ENCODE data around the gene RARB. TPM values are rescaled to one million over a fixed set of nuclear protein-coding genes. Genes with fewer than 3 reads are reported as not detected.

The RARB gene
- total and polyA plus RNA-seq, 2 donors (not counting 1 experiment from before 2014, with no cell fraction given): 9.4 to 13.3 TPM

DNA sequence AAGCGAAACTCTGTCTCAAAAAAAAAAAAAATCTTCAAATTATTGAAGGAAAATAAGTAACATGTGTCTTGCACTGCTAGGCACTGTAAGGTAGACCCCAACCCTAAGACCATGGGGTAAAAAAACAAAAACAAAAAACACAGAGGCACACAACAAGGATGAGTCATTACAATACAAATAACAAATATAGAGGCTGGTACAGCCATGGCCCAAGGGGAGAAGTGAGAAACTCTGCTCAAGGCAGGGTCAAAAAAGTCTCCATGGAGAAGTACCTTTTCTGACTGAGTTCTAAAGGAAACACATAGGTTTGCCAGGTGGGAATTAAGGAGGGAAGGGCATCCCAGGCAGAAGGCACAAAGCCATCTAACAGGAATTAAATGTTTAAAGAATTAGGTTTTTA, 182.1 kb downstream of the RARB start:
- Histone ChIP-seq H3K9ac (ENCODE audit: insufficient read depth, low read length) (no peak overlapping the region), H3K27ac (ENCODE audit: insufficient read depth, low read length) (no peak overlapping the region), H2AFZ (ENCODE audit: low read length) (no peak overlapping the region), H3K79me2 (ENCODE audit: control insufficient read depth, insufficient read depth, low read length) (no peaks in the 10 kb centered on the region), H3K36me3 (ENCODE audit: control insufficient read depth, insufficient read depth, low read length) (peaks cover 4% of the 10 kb centered on the region), H3K4me2 (ENCODE audit: extremely low read depth, insufficient read depth, low read length) (no peak overlapping the region), H3K9me3 (ENCODE audit: control insufficient read depth, insufficient read depth, low read depth, low read length) (no peaks in the 10 kb centered on the region), H3K4me3 (replicated peaks in 1 of 4; ENCODE audit: control extremely low read depth in 1 of 4, insufficient read depth in 1 of 4, low read depth in 3 of 4, low read length in 4 of 4) (no peak overlapping the region), H3K27me3 (ENCODE audit: control insufficient read depth, insufficient read depth, low read length) (no peaks in the 10 kb centered on the region), H4K20me1 (ENCODE audit: control insufficient read depth, extremely low read depth, insufficient read depth, low read length) (no peaks in the 10 kb centered on the region), H3K4me1 (ENCODE audit: control insufficient read depth, extremely low read depth, insufficient read depth, low read length) (no peaks in the 10 kb centered on the region)
- TF ChIP-seq CTCF (conservative IDR thresholded peaks at IDR 0.05 in 1 of 2, IDR thresholded peaks at IDR 0.05 in 1 of 2; ENCODE audit: low read depth in 1 of 2, low read length in 2 of 2): no peak
- no peak for TF ChIP-seq EZH2 (IDR thresholded peaks at IDR 0.05; ENCODE audit: low read length, missing control alignments)
- DNase-seq (ENCODE audit: low read depth in 2 of 2): no peak

GRCh38 chr3:25610779-25611178, 182.7 kb downstream of the RARB start:
- H2AFZ ChIP-seq (ENCODE audit: low read length): no peak overlapping the region
- no peaks in the 10 kb centered on the region for H3K9me3 ChIP-seq (ENCODE audit: control insufficient read depth, insufficient read depth, low read depth, low read length)
- no peak overlapping the region for H3K27ac ChIP-seq (ENCODE audit: insufficient read depth, low read length)
- H3K9ac ChIP-seq (ENCODE audit: insufficient read depth, low read length): no peak overlapping the region
- no peaks in the 10 kb centered on the region for H3K27me3 ChIP-seq (ENCODE audit: control insufficient read depth, insufficient read depth, low read length)
- H3K36me3 ChIP-seq (ENCODE audit: control insufficient read depth, insufficient read depth, low read length): peaks cover 4% of the 10 kb centered on the region
- H3K4me3 ChIP-seq (replicated peaks in 1 of 4; ENCODE audit: control extremely low read depth in 1 of 4, insufficient read depth in 1 of 4, low read depth in 3 of 4, low read length in 4 of 4): no peak overlapping the region
- no peak for DNase-seq (ENCODE audit: low read depth in 2 of 2)
- H3K79me2 ChIP-seq (ENCODE audit: control insufficient read depth, insufficient read depth, low read length): no peaks in the 10 kb centered on the region
- H3K4me2 ChIP-seq (ENCODE audit: extremely low read depth, insufficient read depth, low read length): no peak overlapping the region
- no peaks in the 10 kb centered on the region for H4K20me1 ChIP-seq (ENCODE audit: control insufficient read depth, extremely low read depth, insufficient read depth, low read length)
- TF ChIP-seq EZH2 (IDR thresholded peaks at IDR 0.05; ENCODE audit: low read length, missing control alignments) (no peak), CTCF (conservative IDR thresholded peaks at IDR 0.05 in 1 of 2, IDR thresholded peaks at IDR 0.05 in 1 of 2; ENCODE audit: low read depth in 1 of 2, low read length in 2 of 2) (no peak)
- no peaks in the 10 kb centered on the region for H3K4me1 ChIP-seq (ENCODE audit: control insufficient read depth, extremely low read depth, insufficient read depth, low read length)

GRCh38 chr3:25611193-25611592, 183.1 kb downstream of the RARB start:
- TF ChIP-seq EZH2 (IDR thresholded peaks at IDR 0.05; ENCODE audit: low read length, missing control alignments) (no peak), CTCF (conservative IDR thresholded peaks at IDR 0.05 in 1 of 2, IDR thresholded peaks at IDR 0.05 in 1 of 2; ENCODE audit: low read depth in 1 of 2, low read length in 2 of 2) (no peak)
- no peaks in the 10 kb centered on the region for H3K4me1 ChIP-seq (ENCODE audit: control insufficient read depth, extremely low read depth, insufficient read depth, low read length)
- H3K9ac ChIP-seq (ENCODE audit: insufficient read depth, low read length): no peak overlapping the region
- no peak overlapping the region for H3K27ac ChIP-seq (ENCODE audit: insufficient read depth, low read length)
- H3K4me3 ChIP-seq (replicated peaks in 1 of 4; ENCODE audit: control extremely low read depth in 1 of 4, insufficient read depth in 1 of 4, low read depth in 3 of 4, low read length in 4 of 4): no peak overlapping the region
- H3K9me3 ChIP-seq (ENCODE audit: control insufficient read depth, insufficient read depth, low read depth, low read length): no peaks in the 10 kb centered on the region
- no peak overlapping the region for H2AFZ ChIP-seq (ENCODE audit: low read length)
- no peaks in the 10 kb centered on the region for H3K79me2 ChIP-seq (ENCODE audit: control insufficient read depth, insufficient read depth, low read length)
- H3K36me3 ChIP-seq (ENCODE audit: control insufficient read depth, insufficient read depth, low read length): peaks cover 4% of the 10 kb centered on the region
- no peak overlapping the region for H3K4me2 ChIP-seq (ENCODE audit: extremely low read depth, insufficient read depth, low read length)
- H4K20me1 ChIP-seq (ENCODE audit: control insufficient read depth, extremely low read depth, insufficient read depth, low read length): no peaks in the 10 kb centered on the region
- H3K27me3 ChIP-seq (ENCODE audit: control insufficient read depth, insufficient read depth, low read length): no peaks in the 10 kb centered on the region
- DNase-seq (ENCODE audit: low read depth in 2 of 2): no peak

All from fibroblast of lung (primary cell).